Dermis blood vessel endothelial cell (primary cell): ENCODE data around the gene LUM. TPM values are rescaled to one million over a fixed set of nuclear protein-coding genes. Genes with fewer than 3 reads are reported as not detected.
"Not testable (repeated sequence)": the region's sequence is repeated elsewhere in the genome, so short reads cannot be mapped to it uniquely, and the experiment has no call there.

ENCODE experiments used
- DNase-seq: peaks from one replicate; pipeline ENCODE4 v3.0.0; 2010
- total RNA-seq: library from RNA; depleted of rRNA; stranded (reverse); fragments of >200 nt; gene quantifications from 2 replicates; pipeline ENCODE4 v1.2.3, GENCODE V29; 2014

Gene LUM
- total RNA-seq, 1 donor from 2014 or later: under 0.01 TPM

- no peak for DNase-seq
Measured at GRCh38 chr12:91109581-91110310, 1.5 kb downstream of the LUM start.

DNA sequence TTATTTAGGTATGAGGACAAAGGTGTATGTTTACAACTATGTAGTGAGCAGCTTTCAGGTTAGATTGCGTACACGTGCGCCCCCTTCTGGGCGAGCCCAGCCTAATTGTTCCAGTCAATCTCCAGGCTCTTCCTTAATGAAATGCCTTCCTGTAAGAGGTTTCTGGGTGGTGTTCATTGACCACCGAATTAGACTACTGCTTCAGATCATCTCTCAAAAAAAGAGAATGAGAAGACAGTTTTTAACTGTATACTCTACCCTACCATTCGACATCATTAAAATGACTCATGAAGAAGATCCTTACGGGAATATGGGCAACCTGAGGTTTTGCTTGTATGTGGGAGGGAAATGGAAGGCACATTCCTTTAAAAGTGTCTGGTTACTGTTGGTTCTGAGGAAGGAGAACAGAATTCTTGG lies 2.1 kb downstream of the LUM start:
- peak; percentile 65 for DNase-seq

DNA sequence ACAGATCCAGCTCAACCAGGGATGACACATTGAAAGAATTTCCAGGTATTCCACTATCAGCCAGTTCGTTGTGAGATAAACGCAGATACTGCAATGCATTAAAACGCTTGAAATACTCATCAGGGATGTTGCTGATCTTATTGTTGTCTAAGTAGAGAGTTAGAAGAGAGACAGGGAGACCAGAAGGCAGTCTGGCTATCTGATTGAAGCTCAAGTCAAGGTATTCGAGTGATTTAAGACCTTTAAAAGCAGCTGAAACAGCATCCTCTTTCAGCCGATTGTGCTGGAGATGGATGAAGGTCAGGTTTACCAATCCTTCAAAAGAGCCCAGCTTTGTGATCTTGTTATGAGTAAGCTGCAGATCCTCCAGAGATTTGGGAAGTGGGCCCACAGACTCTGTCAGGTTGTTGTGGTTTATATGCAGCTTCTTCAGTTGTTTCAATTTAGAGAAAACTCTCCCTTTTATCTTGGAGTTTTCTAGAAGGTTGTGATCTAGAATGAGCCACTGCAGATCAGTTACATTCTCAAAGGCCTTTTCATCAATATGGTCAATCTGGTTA lies 3.0 kb downstream of the LUM start:
- DNase-seq: no peak

- no peak for DNase-seq
Measured at GRCh38 chr12:91106283-91106682, 5.0 kb downstream of the LUM start.

- DNase-seq: no peak
Measured at GRCh38 chr12:91105807-91106206, 5.5 kb downstream of the LUM start.

- DNase-seq: no peak
Measured at GRCh38 chr12:91104812-91105466, 6.4 kb downstream of the LUM start.

DNA sequence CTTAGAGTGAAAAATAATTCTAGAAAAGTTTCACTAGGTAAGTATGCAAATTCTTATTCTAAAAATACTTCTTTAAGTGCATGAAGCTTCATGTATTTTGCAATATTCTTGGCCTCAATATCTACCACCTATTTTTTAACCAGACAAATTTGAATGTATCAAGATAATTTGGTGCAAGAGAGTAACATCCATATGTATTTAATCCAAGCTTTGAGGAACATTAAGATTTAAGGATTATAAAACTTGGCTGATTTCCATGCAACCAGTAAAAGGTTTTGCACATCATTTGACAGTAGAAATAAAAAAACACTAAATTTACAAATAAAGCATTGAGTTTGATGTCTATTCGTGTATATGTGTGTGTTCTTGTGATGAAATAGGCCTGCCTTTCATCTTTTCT lies 7.7 kb downstream of the LUM start:
- no peak for DNase-seq

DNA sequence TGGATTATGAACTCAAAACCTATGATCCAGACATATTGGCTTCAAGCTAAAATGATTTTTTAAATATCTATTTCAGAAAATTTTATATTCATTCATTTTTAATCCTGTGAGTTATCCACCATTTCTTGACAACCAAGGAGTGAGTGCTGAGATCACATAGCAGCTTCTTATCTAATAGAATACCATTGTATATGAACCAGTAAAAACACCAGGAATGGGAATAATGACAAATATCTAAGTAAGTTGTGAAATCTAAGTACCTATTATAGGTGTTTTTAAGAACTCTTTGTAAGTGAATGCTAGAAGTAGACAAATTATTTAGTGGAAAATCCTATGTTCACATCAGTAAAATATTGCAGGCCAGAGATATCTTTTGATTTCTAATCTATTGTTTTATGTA lies 8.2 kb downstream of the LUM start:
- DNase-seq: no peak

DNA sequence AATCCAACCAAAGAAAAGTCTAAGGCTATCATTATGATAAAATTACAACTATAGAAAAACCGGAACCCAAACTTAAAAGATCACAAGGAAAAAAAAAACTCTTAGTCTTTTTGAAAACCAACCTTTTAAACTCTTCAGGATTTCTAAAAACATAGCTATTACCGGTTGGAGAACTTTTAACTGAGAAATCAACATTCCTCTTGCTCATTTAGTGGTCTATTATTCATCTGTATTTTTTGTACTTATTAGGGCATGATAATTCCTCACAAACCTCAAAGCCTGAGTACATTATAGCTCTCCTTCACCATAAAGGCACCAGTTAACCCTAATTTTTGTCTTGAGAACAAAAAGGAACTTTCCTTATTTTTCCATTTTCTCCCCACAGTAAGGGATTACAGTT lies 10.4 kb downstream of the LUM start:
- no peak for DNase-seq

DNA sequence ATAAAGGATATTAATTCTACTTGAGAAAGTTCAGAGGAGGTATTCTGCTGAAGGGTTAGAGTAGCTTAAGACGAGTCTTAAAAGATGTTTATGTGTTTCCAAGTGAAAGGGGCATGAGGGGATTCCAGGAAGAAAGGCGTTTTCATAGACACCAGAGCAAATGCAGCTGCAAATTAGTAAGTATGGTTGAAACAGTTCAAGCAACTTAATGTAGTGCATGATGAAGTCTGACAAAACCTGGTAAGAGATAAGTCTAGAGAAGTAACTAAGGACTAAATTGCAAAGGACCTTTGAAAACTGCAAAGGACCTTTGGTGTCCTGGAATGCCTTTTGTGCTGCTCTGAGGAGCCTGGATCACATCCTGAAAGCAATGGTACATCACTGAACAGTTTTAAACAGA lies 11.5 kb downstream of the LUM start:
- no peak for DNase-seq

DNA sequence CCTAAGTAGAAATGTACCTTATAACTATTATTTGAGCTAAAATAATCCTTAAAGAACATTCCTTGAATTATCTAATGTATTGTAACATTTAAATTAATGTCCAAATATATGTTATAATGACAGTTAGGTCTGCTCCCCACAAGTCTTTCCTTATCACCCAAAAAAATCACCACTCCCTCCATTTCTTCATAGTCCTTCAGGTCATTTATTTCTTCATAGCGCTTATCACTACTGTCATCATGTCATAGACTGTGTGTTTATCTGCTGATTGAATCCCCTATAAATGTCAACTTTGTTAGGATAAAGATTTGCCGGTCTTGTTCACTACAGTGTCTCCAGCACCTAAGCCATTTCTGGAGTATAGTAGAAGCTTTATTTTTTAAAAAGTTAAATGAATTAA lies 12.0 kb downstream of the LUM start:
- no peak for DNase-seq

DNA sequence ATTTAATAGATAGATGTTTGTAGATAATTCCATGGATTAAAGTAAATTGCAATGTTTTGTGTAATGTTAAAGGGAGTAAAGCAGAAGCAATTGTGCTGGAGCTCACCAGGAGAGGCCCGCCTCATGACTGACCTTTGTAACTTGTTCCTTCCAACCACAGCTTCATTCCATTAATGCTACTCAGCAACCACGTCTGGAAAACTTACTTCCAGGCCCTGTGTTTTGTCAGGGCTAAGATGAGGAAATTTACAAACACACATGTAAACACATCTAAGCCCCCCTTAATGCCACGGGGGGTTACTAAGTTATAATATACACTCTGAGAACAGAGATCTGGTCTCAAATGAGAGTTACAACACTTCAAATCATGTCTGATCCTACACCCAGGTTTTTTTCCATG lies 12.4 kb downstream of the LUM start:
- DNase-seq: no peak

DNA sequence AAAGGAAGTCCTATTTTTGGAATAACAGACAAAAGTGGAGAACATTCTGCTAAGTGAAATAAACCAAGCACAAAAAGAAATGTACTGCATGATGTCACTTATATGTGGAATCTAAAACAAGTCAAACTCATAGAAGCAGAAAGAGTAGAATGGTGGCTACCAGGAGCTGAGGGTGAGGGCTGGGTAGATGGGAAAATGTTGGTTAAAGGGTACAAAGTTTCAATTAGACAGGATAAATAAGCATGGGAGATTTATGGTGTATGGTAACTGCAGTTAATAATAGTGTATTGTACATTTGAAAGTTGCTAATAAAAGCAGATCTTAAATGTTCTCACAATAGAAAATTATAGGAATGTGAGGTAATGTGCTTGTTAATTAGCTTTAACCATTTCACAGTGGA lies 12.8 kb downstream of the LUM start:
- no peak for DNase-seq

- no peak for DNase-seq
Measured at GRCh38 chr12:91094957-91095356, 16.3 kb downstream of the LUM start.

- DNase-seq: no peak
Measured at GRCh38 chr12:91094032-91094662, 17.1 kb downstream of the LUM start.

DNA sequence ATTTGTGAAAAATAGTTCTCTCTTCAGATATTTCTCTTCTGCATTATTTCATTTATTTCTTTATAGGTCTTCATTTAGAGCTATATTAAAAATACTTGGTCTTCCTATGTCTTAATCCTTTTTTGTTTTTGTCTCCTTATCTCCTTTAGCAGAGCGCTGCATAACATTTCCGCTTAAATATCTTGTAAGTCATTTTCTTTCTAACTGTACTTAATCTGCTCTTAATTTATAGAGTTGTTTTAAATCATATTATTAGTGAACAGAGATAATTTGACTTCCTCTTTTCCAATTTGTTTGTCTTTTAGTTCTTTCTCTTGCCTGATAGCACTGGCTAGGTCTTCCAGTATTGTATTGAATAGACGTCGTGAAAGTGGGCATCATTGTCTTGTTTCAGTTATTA lies 18.0 kb downstream of the LUM start:
- DNase-seq: no peak

DNA sequence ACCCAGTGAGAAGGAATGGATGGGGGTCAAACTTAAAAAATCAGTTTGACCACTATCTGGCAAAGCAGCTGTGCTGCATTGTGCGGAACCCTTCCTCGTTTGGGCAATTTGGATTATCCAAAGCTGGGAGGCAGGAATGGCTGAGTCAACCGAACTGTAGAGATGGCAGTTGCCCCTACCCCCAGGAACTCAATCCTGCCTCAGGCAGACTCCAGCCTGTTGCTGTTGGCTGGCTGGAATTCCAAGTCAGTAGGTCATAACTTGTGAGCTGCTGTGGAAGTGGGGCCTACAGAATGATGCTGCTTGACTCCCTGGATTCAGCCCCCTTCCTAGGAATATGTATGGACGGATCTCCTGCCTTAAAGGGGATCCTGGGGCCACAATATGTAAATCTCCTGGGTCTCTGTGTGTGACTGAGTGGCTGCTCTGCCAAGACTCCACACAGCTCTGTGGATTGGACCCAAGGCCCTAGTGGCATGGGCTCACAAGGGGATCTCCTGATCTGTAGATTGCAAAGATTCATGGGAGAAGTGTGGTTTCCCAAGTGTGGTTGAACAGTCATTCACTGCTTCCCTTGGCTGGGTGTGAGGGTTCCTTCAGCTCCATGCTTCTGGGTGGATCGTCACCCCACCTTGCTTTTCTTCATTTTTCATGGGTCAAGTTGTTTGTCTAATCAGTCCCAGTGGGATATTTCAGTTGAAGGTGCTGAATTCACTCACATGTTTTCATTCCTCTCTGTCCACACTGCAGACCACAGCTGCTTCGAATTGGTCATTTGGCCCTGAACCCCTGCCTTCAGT lies 19.2 kb downstream of the LUM start:
- DNase-seq: no peak

DNA sequence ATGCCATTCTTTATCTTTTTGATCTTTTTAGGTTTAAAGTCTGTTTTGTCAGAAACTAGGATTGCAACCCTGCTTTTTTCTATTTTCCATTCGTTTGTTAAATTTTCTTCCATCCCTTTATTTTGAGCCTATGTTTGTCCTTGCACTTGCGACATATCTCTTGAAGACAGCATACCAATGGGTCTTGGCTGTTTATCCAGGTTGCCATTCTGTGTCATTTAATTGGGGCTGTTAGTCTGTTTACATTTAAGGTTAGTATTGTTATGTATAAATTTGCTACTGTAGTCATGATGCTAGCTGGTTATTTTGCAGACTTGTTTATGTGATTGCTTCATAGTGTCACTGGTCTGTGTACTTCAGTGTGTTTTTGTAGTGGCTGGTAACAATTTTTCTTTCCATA lies 21.3 kb downstream of the LUM start:
- DNase-seq: not testable (repeated sequence)

DNA sequence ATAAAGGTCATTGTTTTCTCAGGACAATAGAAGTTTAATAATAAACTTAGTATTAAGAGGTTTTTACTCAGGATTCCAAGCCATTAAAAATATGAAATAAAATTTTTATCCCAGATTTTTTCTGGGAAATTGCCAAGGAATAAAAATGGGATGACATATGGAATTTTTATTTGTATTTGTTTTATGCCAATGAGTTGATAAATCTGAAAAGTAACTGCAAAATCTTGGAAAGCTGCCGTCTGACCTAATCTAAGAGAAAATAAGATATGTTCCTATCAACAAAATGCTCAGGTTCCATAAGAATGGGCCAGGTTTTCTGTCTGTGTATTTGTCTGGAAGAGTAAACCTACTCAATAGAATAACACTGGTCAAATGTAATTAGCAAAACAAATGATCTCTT lies 31.3 kb downstream of the LUM start:
- DNase-seq: no peak

DNA sequence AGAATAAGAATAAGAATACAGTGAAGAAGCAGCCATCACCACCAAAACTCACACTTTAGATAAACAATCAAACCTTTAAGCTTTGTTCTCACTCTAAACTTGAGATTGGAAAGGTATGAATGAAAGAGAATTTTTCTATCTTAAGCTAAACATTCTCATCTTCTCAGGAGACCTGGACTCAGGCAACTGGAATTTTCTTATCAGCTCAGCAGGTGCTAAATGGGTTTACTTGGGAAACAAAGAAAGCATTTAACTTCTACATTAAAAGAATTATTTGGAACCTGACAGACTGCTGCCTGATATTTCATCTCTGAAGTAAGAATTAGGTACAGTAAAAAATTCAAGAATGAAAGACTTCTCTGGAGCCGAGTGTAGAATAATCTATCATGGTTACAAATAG lies 32.8 kb downstream of the LUM start:
- DNase-seq: no peak

GRCh38 chr12:91077228-91077954 lies 33.9 kb downstream of the LUM start:
- no peak for DNase-seq

- no peak for DNase-seq
Measured at GRCh38 chr12:91074851-91075250, 36.4 kb downstream of the LUM start.
